Activated T-helper 1 cell treated with anti-CD3 and anti-CD28 coated beads, Interleukin-12 subunit alpha, Interleukin-12 subunit beta, Interleukin-2, Interleukin-4 antibody, amounts not matched to agents 30 ng/mL and 10 ng/mL and 1 ng/mL, durations not matched to agents 14 hours and 24 hours and 36 hours (primary cell): ENCODE measurements around the gene BRF1. TPM values are rescaled to one million over a fixed set of nuclear protein-coding genes. Genes with fewer than 3 reads are reported as not detected.

Source experiments
- DNase-seq: peaks from one replicate; pipeline ENCODE4 v3.0.0; 2021; ENCODE audit warnings: low spot score
- H3K27ac Mint-ChIP-seq: one replicate; pipeline ENCODE4 v1.8.0; 2021; ENCODE audit warnings: mild to moderate bottlenecking, mixed read lengths
- H3K27me3 Mint-ChIP-seq: one replicate; pipeline ENCODE4 v1.8.0; 2022; ENCODE audit warnings: mild to moderate bottlenecking, moderate library complexity, mixed read lengths; ENCODE audit not compliant: insufficient read depth
- H3K36me3 Mint-ChIP-seq: one replicate; pipeline ENCODE4 v1.8.0; 2021; ENCODE audit warnings: low read depth, mixed read lengths
- H3K4me1 Mint-ChIP-seq: one replicate; pipeline ENCODE4 v1.8.0; 2021; ENCODE audit warnings: low read depth, mixed read lengths
- H3K4me3 Mint-ChIP-seq: one replicate; pipeline ENCODE4 v1.8.0; 2021; ENCODE audit warnings: mild to moderate bottlenecking, moderate library complexity, mixed read lengths
- H3K9me3 Mint-ChIP-seq: one replicate; pipeline ENCODE4 v1.8.0; 2021; ENCODE audit warnings: mixed read lengths
- intact Hi-C: fragments of 100-400 bp; cut with micrococcal nuclease; formaldehyde crosslinking; loops from one replicate; pipeline ENCODE4 v1.15.1; 2024
- total RNA-seq: library from RNA; stranded (reverse); gene quantifications from 2 replicates; pipeline ENCODE4 v1.2.3, GENCODE V29; 2022

The BRF1 gene
- total RNA-seq, 1 donor from 2014 or later, result 46.9 TPM

GRCh38 chr14:105229099-105229655 is 71.6 kb downstream of the BRF1 start:
- H3K4me1 Mint-ChIP-seq, result no peaks in the 10 kb centered on the region
- peaks cover 7% of the 10 kb centered on the region for H3K36me3 Mint-ChIP-seq
- no peaks in the 10 kb centered on the region for H3K27me3 Mint-ChIP-seq
- H3K9me3 Mint-ChIP-seq, result no peaks in the 10 kb centered on the region
- no peak overlapping the region for H3K4me3 Mint-ChIP-seq
- no peak for DNase-seq
- no peak overlapping the region for H3K27ac Mint-ChIP-seq
- intact Hi-C loops, result no loop called here

GRCh38 chr14:105228562-105228961 is 72.2 kb downstream of the BRF1 start:
- no peak overlapping the region for H3K4me3 Mint-ChIP-seq
- intact Hi-C loops, result no loop called here
- peaks cover 7% of the 10 kb centered on the region for H3K36me3 Mint-ChIP-seq
- H3K4me1 Mint-ChIP-seq, result no peaks in the 10 kb centered on the region
- no peaks in the 10 kb centered on the region for H3K27me3 Mint-ChIP-seq
- H3K9me3 Mint-ChIP-seq, result no peaks in the 10 kb centered on the region
- DNase-seq, result no peak
- H3K27ac Mint-ChIP-seq, result no peak overlapping the region

- Mint-ChIP-seq H3K36me3 (peaks cover 12% of the 10 kb centered on the region), H3K4me3 (no peak overlapping the region), H3K27ac (no peak overlapping the region), H3K27me3 (no peaks in the 10 kb centered on the region), H3K4me1 (no peaks in the 10 kb centered on the region), H3K9me3 (no peaks in the 10 kb centered on the region)
- intact Hi-C loops, result no loop called here
- DNase-seq, result no peak
Observed at GRCh38 chr14:105227346-105227745, 73.5 kb downstream of the BRF1 start.

- no peaks in the 10 kb centered on the region for H3K27me3 Mint-ChIP-seq
- no peak overlapping the region for H3K4me3 Mint-ChIP-seq
- peaks cover 17% of the 10 kb centered on the region for H3K36me3 Mint-ChIP-seq
- intact Hi-C loops, result no loop called here
- H3K9me3 Mint-ChIP-seq, result no peaks in the 10 kb centered on the region
- no peak overlapping the region for H3K27ac Mint-ChIP-seq
- no peak for DNase-seq
- no peaks in the 10 kb centered on the region for H3K4me1 Mint-ChIP-seq
Observed at GRCh38 chr14:105226198-105226597, 74.6 kb downstream of the BRF1 start.

GRCh38 chr14:105224845-105225570 is 75.8 kb downstream of the BRF1 start:
- intact Hi-C loops, result no loop called here
- H3K9me3 Mint-ChIP-seq, result no peaks in the 10 kb centered on the region

GRCh38 chr14:105223770-105224544 is 76.8 kb downstream of the BRF1 start:
- no peak overlapping the region for H3K27ac Mint-ChIP-seq
- H3K9me3 Mint-ChIP-seq, result no peaks in the 10 kb centered on the region
- DNase-seq, result no peak
- H3K4me1 Mint-ChIP-seq, result no peaks in the 10 kb centered on the region
- H3K36me3 Mint-ChIP-seq, result peaks cover 21% of the 10 kb centered on the region
- no peak overlapping the region for H3K4me3 Mint-ChIP-seq
- H3K27me3 Mint-ChIP-seq, result no peaks in the 10 kb centered on the region
- intact Hi-C loops, result no loop called here

More at GRCh38 chr14:105224845-105225570, 75.8 kb downstream of the BRF1 start:
- Mint-ChIP-seq H3K27me3 (no peaks in the 10 kb centered on the region), H3K4me1 (no peaks in the 10 kb centered on the region), H3K27ac (no peak overlapping the region), H3K36me3 (peaks cover 19% of the 10 kb centered on the region), H3K4me3 (no peak overlapping the region)
- DNase-seq, result no peak

GRCh38 chr14:105223260-105223659 is 77.5 kb downstream of the BRF1 start:
- Mint-ChIP-seq H3K27me3 (no peaks in the 10 kb centered on the region), H3K4me3 (no peak overlapping the region), H3K36me3 (peaks cover 23% of the 10 kb centered on the region), H3K9me3 (no peaks in the 10 kb centered on the region), H3K27ac (no peak overlapping the region), H3K4me1 (no peaks in the 10 kb centered on the region)
- DNase-seq, result no peak
- intact Hi-C loops, result no loop called here

- peaks cover 23% of the 10 kb centered on the region for H3K36me3 Mint-ChIP-seq
Observed at GRCh38 chr14:105221598-105222178, 79.1 kb downstream of the BRF1 start.

GRCh38 chr14:105220699-105221597 is 79.9 kb downstream of the BRF1 start:
- no peak overlapping the region for H3K4me3 Mint-ChIP-seq
- no peaks in the 10 kb centered on the region for H3K9me3 Mint-ChIP-seq
- intact Hi-C loops, result no loop called here
- H3K27ac Mint-ChIP-seq, result no peak overlapping the region
- DNase-seq, result no peak
- H3K36me3 Mint-ChIP-seq, result peaks cover 22% of the 10 kb centered on the region
- H3K4me1 Mint-ChIP-seq, result no peaks in the 10 kb centered on the region
- H3K27me3 Mint-ChIP-seq, result no peaks in the 10 kb centered on the region

More at GRCh38 chr14:105221598-105222178, 79.1 kb downstream of the BRF1 start:
- Mint-ChIP-seq H3K4me1 (no peaks in the 10 kb centered on the region), H3K27me3 (no peaks in the 10 kb centered on the region), H3K4me3 (no peak overlapping the region), H3K27ac (no peak overlapping the region), H3K9me3 (no peaks in the 10 kb centered on the region)
- intact Hi-C loops, result no loop called here
- DNase-seq, result no peak

GRCh38 chr14:105219753-105220152 is 81.0 kb downstream of the BRF1 start:
- Mint-ChIP-seq H3K27me3 (no peaks in the 10 kb centered on the region), H3K4me1 (no peaks in the 10 kb centered on the region)
- intact Hi-C loops, result no loop called here

GRCh38 chr14:105219043-105219612 is 81.7 kb downstream of the BRF1 start:
- intact Hi-C loops, result no loop called here
- Mint-ChIP-seq H3K9me3 (no peaks in the 10 kb centered on the region), H3K4me1 (no peaks in the 10 kb centered on the region), H3K27ac (no peak overlapping the region), H3K4me3 (no peak overlapping the region), H3K36me3 (peaks cover 15% of the 10 kb centered on the region), H3K27me3 (no peaks in the 10 kb centered on the region)
- DNase-seq, result no peak

More at GRCh38 chr14:105219753-105220152, 81.0 kb downstream of the BRF1 start:
- H3K4me3 Mint-ChIP-seq, result no peak overlapping the region
- H3K36me3 Mint-ChIP-seq, result peaks cover 15% of the 10 kb centered on the region
- DNase-seq, result no peak
- no peaks in the 10 kb centered on the region for H3K9me3 Mint-ChIP-seq
- no peak overlapping the region for H3K27ac Mint-ChIP-seq

- Mint-ChIP-seq H3K27ac (no peak overlapping the region), H3K4me1 (no peaks in the 10 kb centered on the region), H3K9me3 (no peaks in the 10 kb centered on the region), H3K27me3 (no peaks in the 10 kb centered on the region), H3K4me3 (no peak overlapping the region), H3K36me3 (peaks cover 15% of the 10 kb centered on the region)
- DNase-seq, result no peak
- intact Hi-C loops, result no loop called here
Observed at GRCh38 chr14:105218611-105219010, 82.2 kb downstream of the BRF1 start.
